T-helper 22 cell (primary cell): ENCODE measurements around the gene TPCN1.

Source experiments
- DNase-seq: peaks from one replicate; pipeline ENCODE4 v3.0.0-alpha.2; 2020; ENCODE audit warnings: low read depth

TPCN1 gene

GRCh38 chr12:113221181-113221996, at the start of gene TPCN1:
Gene TPCN1, plus strand, starts transcription at chr12:113221464. Its CDS starts 5,389 bp downstream, at chr12:113226853.
- DNase-seq: peak; percentile 99

GRCh38 chr12:113171543-113171942, 49.7 kb upstream of the TPCN1 start:
- no peak for DNase-seq

- DNase-seq: no peak
Observed at GRCh38 chr12:113172185-113172584, 49.1 kb upstream of the TPCN1 start.

GRCh38 chr12:113173081-113173698, 48.1 kb upstream of the TPCN1 start:
- no peak for DNase-seq

GRCh38 chr12:113174461-113175384, 46.5 kb upstream of the TPCN1 start:
- peak; percentile 40 for DNase-seq

GRCh38 chr12:113179023-113179422, 42.2 kb upstream of the TPCN1 start:
- DNase-seq: no peak

- DNase-seq: no peak
Observed at GRCh38 chr12:113180333-113180732, 40.9 kb upstream of the TPCN1 start.

GRCh38 chr12:113181975-113182374, 39.3 kb upstream of the TPCN1 start:
- no peak for DNase-seq

- DNase-seq: no peak
Observed at GRCh38 chr12:113183030-113183589, 38.2 kb upstream of the TPCN1 start.

GRCh38 chr12:113184098-113184899, 37.0 kb upstream of the TPCN1 start:
- DNase-seq: no peak

- DNase-seq: peak; percentile 76
Observed at GRCh38 chr12:113184900-113185179, 36.4 kb upstream of the TPCN1 start.

- DNase-seq: peak; percentile 68
Observed at GRCh38 chr12:113185180-113186032, 35.9 kb upstream of the TPCN1 start, which contains the start of the genes DDX54 and RITA1. Gene DDX54, minus strand, starts transcription at chr12:113185478. Its CDS starts 27 bp downstream, at chr12:113185451. Gene RITA1, plus strand, starts transcription at chr12:113185721. Its CDS starts 1,026 bp downstream, at chr12:113186747.

- no peak for DNase-seq
Observed at GRCh38 chr12:113186033-113186365, 35.3 kb upstream of the TPCN1 start.

- no peak for DNase-seq
Observed at GRCh38 chr12:113186666-113187325, 34.5 kb upstream of the TPCN1 start.

GRCh38 chr12:113189361-113189760, 31.9 kb upstream of the TPCN1 start:
- DNase-seq: no peak

- no peak for DNase-seq
Observed at GRCh38 chr12:113190761-113191160, 30.5 kb upstream of the TPCN1 start.

GRCh38 chr12:113191227-113191626, 30.0 kb upstream of the TPCN1 start:
- no peak for DNase-seq

- no peak for DNase-seq
Observed at GRCh38 chr12:113194971-113195391, 26.3 kb upstream of the TPCN1 start.

GRCh38 chr12:113195598-113195997, 25.7 kb upstream of the TPCN1 start:
- no peak for DNase-seq

- DNase-seq: no peak
Observed at GRCh38 chr12:113196582-113196981, 24.7 kb upstream of the TPCN1 start.
